ENCODE data around the gene CRADD. TPM values are rescaled to one million over a fixed set of nuclear protein-coding genes. Genes with fewer than 3 reads are reported as not detected.

Gene CRADD
- total and polyA plus RNA-seq, 4 donors, result 6.3 to 28.9 (median 16.6) TPM

DNA sequence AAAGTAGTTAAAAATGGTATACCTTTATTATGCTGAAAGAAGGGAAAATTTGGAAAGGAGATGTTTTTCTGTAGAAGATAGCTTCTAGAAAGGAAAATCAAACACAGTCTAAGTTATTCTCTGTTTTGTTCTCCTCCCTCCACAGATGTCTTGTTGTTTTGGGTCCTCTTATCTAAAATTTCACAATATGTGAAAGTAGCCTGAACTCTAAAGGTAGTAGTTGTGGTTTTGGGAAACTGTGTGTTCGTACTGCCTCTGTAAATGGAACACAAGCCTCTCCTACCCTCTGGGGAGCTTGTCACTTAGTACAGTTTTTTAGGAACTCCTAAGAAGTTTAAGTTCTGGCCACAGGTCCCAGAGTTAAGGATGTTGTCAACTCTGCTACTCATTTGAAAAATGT is 112.6 kb downstream of the CRADD start:
- Histone ChIP-seq H3K4me3 (no peak overlapping the region), H3K9me3 (ENCODE audit: control insufficient read depth in 4 of 4, insufficient read depth in 3 of 4, low read length in 3 of 4) (no peaks in the 10 kb centered on the region), H3K27me3 (ENCODE audit: control insufficient read depth in 3 of 3, insufficient read depth in 3 of 3, low read length in 2 of 3) (no peaks in the 10 kb centered on the region), H3K4me1 (ENCODE audit: control insufficient read depth in 5 of 5, insufficient read depth in 5 of 5, low read length in 5 of 5) (peaks cover 0 to 33% (median 7%) of the 10 kb centered on the region in 5 donors), H3K9ac (ENCODE audit: insufficient read depth in 1 of 2, low read length in 2 of 2) (no peak overlapping the region), H3K36me3 (ENCODE audit: control insufficient read depth in 4 of 4, insufficient read depth in 4 of 4, low read length in 4 of 4) (no peaks in the 10 kb centered on the region), H3K27ac (ENCODE audit: low read depth in 1 of 2, low read length in 1 of 2) (no peak overlapping the region)
- ATAC-seq (ENCODE audit: insufficient read depth, low FRiP score) (no peak), DNase-seq (no peak)
- 45 to 61% methylated on average over 1 of the region's 1 CpG for WGBS, 2 donors
- TF ChIP-seq, protein P1, sequence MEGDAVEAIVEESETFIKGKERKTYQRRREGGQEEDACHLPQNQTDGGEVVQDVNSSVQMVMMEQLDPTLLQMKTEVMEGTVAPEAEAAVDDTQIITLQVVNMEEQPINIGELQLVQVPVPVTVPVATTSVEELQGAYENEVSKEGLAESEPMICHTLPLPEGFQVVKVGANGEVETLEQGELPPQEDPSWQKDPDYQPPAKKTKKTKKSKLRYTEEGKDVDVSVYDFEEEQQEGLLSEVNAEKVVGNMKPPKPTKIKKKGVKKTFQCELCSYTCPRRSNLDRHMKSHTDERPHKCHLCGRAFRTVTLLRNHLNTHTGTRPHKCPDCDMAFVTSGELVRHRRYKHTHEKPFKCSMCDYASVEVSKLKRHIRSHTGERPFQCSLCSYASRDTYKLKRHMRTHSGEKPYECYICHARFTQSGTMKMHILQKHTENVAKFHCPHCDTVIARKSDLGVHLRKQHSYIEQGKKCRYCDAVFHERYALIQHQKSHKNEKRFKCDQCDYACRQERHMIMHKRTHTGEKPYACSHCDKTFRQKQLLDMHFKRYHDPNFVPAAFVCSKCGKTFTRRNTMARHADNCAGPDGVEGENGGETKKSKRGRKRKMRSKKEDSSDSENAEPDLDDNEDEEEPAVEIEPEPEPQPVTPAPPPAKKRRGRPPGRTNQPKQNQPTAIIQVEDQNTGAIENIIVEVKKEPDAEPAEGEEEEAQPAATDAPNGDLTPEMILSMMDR (IDR thresholded peaks at IDR 0.05; ENCODE audit: control extremely low read depth, extremely low read depth), result no peak

GRCh38 chr12:93790472-93791152 is 113.4 kb downstream of the CRADD start:
- no peaks in the 10 kb centered on the region for H3K27me3 ChIP-seq (ENCODE audit: control insufficient read depth in 3 of 3, insufficient read depth in 3 of 3, low read length in 2 of 3)
- no peaks in the 10 kb centered on the region for H3K9me3 ChIP-seq (ENCODE audit: control insufficient read depth in 4 of 4, insufficient read depth in 3 of 4, low read length in 3 of 4)
- 83 to 86% methylated on average over 5 of the region's 5 CpGs for WGBS, 2 donors
- DNase-seq (no peak), ATAC-seq (ENCODE audit: insufficient read depth, low FRiP score) (no peak)
- TF ChIP-seq, protein P1 (IDR thresholded peaks at IDR 0.05; ENCODE audit: control extremely low read depth, extremely low read depth), result no peak
- H3K4me1 ChIP-seq (ENCODE audit: control insufficient read depth in 5 of 5, insufficient read depth in 5 of 5, low read length in 5 of 5), result peaks cover 0 to 38% (median 0%) of the 10 kb centered on the region in 5 donors
- H3K4me3 ChIP-seq, result no peak overlapping the region
- no peaks in the 10 kb centered on the region for H3K36me3 ChIP-seq (ENCODE audit: control insufficient read depth in 4 of 4, insufficient read depth in 4 of 4, low read length in 4 of 4)
- no peak overlapping the region for H3K27ac ChIP-seq (ENCODE audit: low read depth in 1 of 2, low read length in 1 of 2)
- H3K9ac ChIP-seq (ENCODE audit: insufficient read depth in 1 of 2, low read length in 2 of 2), result no peak overlapping the region

GRCh38 chr12:93793007-93793406 is 115.8 kb downstream of the CRADD start:
- Histone ChIP-seq H3K9me3 (ENCODE audit: control insufficient read depth in 4 of 4, insufficient read depth in 3 of 4, low read length in 3 of 4) (no peaks in the 10 kb centered on the region), H3K4me1 (ENCODE audit: control insufficient read depth in 5 of 5, insufficient read depth in 5 of 5, low read length in 5 of 5) (peaks cover 0 to 23% (median 0%) of the 10 kb centered on the region in 5 donors), H3K4me3 (no peak overlapping the region), H3K9ac (ENCODE audit: insufficient read depth in 1 of 2, low read length in 2 of 2) (no peak overlapping the region), H3K27ac (ENCODE audit: low read depth in 1 of 2, low read length in 1 of 2) (no peak overlapping the region), H3K36me3 (ENCODE audit: control insufficient read depth in 4 of 4, insufficient read depth in 4 of 4, low read length in 4 of 4) (no peaks in the 10 kb centered on the region), H3K27me3 (ENCODE audit: control insufficient read depth in 3 of 3, insufficient read depth in 3 of 3, low read length in 2 of 3) (no peaks in the 10 kb centered on the region)
- peak in 1 of 3 donors; percentile 74 for DNase-seq
- TF ChIP-seq, protein P1 (IDR thresholded peaks at IDR 0.05; ENCODE audit: control extremely low read depth, extremely low read depth), result no peak
- no peak for ATAC-seq (ENCODE audit: insufficient read depth, low FRiP score)
- 85 to 91% methylated on average over 3 of the region's 3 CpGs for WGBS, 2 donors

- Histone ChIP-seq H3K27ac (ENCODE audit: low read depth in 1 of 2, low read length in 1 of 2) (no peak overlapping the region), H3K27me3 (ENCODE audit: control insufficient read depth in 3 of 3, insufficient read depth in 3 of 3, low read length in 2 of 3) (no peaks in the 10 kb centered on the region), H3K9me3 (ENCODE audit: control insufficient read depth in 4 of 4, insufficient read depth in 3 of 4, low read length in 3 of 4) (no peaks in the 10 kb centered on the region), H3K9ac (ENCODE audit: insufficient read depth in 1 of 2, low read length in 2 of 2) (no peak overlapping the region), H3K4me1 (ENCODE audit: control insufficient read depth in 5 of 5, insufficient read depth in 5 of 5, low read length in 5 of 5) (peaks cover 0 to 28% (median 0%) of the 10 kb centered on the region in 5 donors), H3K36me3 (ENCODE audit: control insufficient read depth in 4 of 4, insufficient read depth in 4 of 4, low read length in 4 of 4) (no peaks in the 10 kb centered on the region), H3K4me3 (no peak overlapping the region)
- DNase-seq (no peak), ATAC-seq (ENCODE audit: insufficient read depth, low FRiP score) (no peak)
- TF ChIP-seq, protein P1 (IDR thresholded peaks at IDR 0.05; ENCODE audit: control extremely low read depth, extremely low read depth), result no peak
Measured at GRCh38 chr12:93793983-93794382, 116.8 kb downstream of the CRADD start.

All from lung (tissue), 12 donors.